Fibroblast of lung (primary cell): ENCODE data around the gene CNDP2. TPM values are rescaled to one million over a fixed set of nuclear protein-coding genes. Genes with fewer than 3 reads are reported as not detected.

Source experiments
- DNase-seq, 2 donors: peaks; one replicate each; pipeline versions ENCODE4 v3.0.0 to v3.0.0-alpha.2; 2010; ENCODE audit warnings: low read depth in 2 of 2
- H2AFZ ChIP-seq: 2 replicates; pipeline ENCODE4 v1.5.1; 2012; ENCODE audit warnings: low read length, control low read depth, inconsistent platforms
- H3K27ac ChIP-seq: 2 replicates; pipeline ENCODE4 v1.5.1; 2011; ENCODE audit warnings: low read length, control low read depth; ENCODE audit not compliant: insufficient read depth
- H3K27me3 ChIP-seq: 2 replicates; pipeline ENCODE4 v1.5.1; 2011; ENCODE audit warnings: mild to moderate bottlenecking, low read length; ENCODE audit not compliant: control insufficient read depth, insufficient read depth
- H3K36me3 ChIP-seq: 2 replicates; pipeline ENCODE4 v1.5.1; 2011; ENCODE audit warnings: low read length; ENCODE audit not compliant: control insufficient read depth, insufficient read depth
- H3K4me1 ChIP-seq: 2 replicates; pipeline ENCODE4 v1.5.1; 2011; ENCODE audit warnings: low read length; ENCODE audit not compliant: control insufficient read depth, insufficient read depth; ENCODE audit errors: extremely low read depth
- H3K4me2 ChIP-seq: 2 replicates; pipeline ENCODE4 v1.5.1; 2011; ENCODE audit warnings: low read length, control low read depth; ENCODE audit not compliant: insufficient read depth; ENCODE audit errors: extremely low read depth
- H3K4me3 ChIP-seq, 4 experiments: fragments of 200-600 bp in 1 of 4; sonication (generic) in 1 of 4; replicated peaks in 1 of 4; 2 replicates each; pipeline ENCODE4 v1.5.1; 2011 to 2016; ENCODE audit warnings: low read length in 4 of 4, low read depth in 3 of 4, mild to moderate bottlenecking in 3 of 4, control low read depth in 2 of 4, inconsistent platforms in 1 of 4, mixed read lengths in 1 of 4; ENCODE audit not compliant: insufficient read depth in 1 of 4; ENCODE audit errors: control extremely low read depth in 1 of 4
- H3K79me2 ChIP-seq: 2 replicates; pipeline ENCODE4 v1.5.1; 2012; ENCODE audit warnings: mild to moderate bottlenecking, low read length, inconsistent platforms; ENCODE audit not compliant: control insufficient read depth, insufficient read depth
- H3K9ac ChIP-seq: 2 replicates; pipeline ENCODE4 v1.5.1; 2011; ENCODE audit warnings: mild to moderate bottlenecking, low read length, control low read depth; ENCODE audit not compliant: insufficient read depth
- H3K9me3 ChIP-seq: 2 replicates; pipeline ENCODE4 v1.5.1; 2012; ENCODE audit warnings: low read depth, low read length; ENCODE audit not compliant: control insufficient read depth, insufficient read depth
- H4K20me1 ChIP-seq: 2 replicates; pipeline ENCODE4 v1.5.1; 2011; ENCODE audit warnings: low read length; ENCODE audit not compliant: control insufficient read depth, insufficient read depth; ENCODE audit errors: extremely low read depth
- EZH2 ChIP-seq: IDR thresholded peaks from 2 replicates; pipeline ENCODE4 v1.5.1; 2012; ENCODE audit warnings: low read length, control low read depth, mild to moderate bottlenecking; ENCODE audit errors: missing control alignments
- polyA plus RNA-seq, 2 donors: library from polyadenylated mRNA; depleted of rRNA in 1 of 2; stranded (reverse) in 1 of 2; unstranded in 1 of 2; fragments of >200 nt; gene quantifications; 2 replicates each; pipeline ENCODE4 v1.2.1, GENCODE V29; 2011 to 2012; ENCODE audit warnings: missing spikeins in 1 of 2
- total RNA-seq: library from RNA; depleted of rRNA; stranded (reverse); fragments of >200 nt; gene quantifications from 2 replicates; pipeline ENCODE4 v1.2.1, GENCODE V29; 2014
- TF ChIP-seq, protein P1 (sequence below), 2 donors: IDR thresholded peaks in 1 of 2; conservative IDR thresholded peaks in 1 of 2; 1 replicate in 1 of 2; 2 replicates in 1 of 2; pipeline ENCODE4 v1.5.1; 2011 to 2012; ENCODE audit warnings: low read length in 2 of 2, control low read depth in 1 of 2, inconsistent platforms in 1 of 2, low read depth in 1 of 2, mild to moderate bottlenecking in 1 of 2

Gene CNDP2
- total and polyA plus RNA-seq, 2 donors (not counting 1 experiment from before 2014, with no cell fraction given), result 41.8 to 69.8 TPM

DNA sequence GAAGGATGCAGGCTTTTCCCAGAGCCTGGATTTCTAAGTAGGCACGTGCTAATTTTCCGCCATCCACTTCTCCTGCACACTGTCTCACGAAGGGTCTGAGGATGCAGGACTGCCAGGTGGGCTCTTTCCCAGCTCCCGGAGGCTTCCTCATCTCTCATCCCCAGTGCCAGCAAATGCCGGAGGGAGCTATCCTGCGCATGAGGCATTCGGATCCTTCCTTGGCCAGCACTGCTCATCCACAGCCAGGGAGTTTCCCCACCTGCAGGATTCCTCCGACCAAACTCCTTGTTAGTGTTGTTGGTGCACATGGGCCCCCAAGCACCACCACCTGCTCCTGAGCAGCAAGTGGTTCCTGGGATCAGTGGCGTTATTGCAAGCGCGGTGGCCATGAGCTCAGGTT lies 43.1 kb downstream of the CNDP2 start:
- no peaks in the 10 kb centered on the region for H4K20me1 ChIP-seq
- H3K27me3 ChIP-seq, result no peaks in the 10 kb centered on the region
- no peak overlapping the region for H3K4me2 ChIP-seq
- no peak for DNase-seq
- no peak overlapping the region for H3K9ac ChIP-seq
- H3K79me2 ChIP-seq, result no peaks in the 10 kb centered on the region
- no peak overlapping the region for H3K4me3 ChIP-seq
- no peak overlapping the region for H3K27ac ChIP-seq
- no peaks in the 10 kb centered on the region for H3K36me3 ChIP-seq
- TF ChIP-seq, protein P1, sequence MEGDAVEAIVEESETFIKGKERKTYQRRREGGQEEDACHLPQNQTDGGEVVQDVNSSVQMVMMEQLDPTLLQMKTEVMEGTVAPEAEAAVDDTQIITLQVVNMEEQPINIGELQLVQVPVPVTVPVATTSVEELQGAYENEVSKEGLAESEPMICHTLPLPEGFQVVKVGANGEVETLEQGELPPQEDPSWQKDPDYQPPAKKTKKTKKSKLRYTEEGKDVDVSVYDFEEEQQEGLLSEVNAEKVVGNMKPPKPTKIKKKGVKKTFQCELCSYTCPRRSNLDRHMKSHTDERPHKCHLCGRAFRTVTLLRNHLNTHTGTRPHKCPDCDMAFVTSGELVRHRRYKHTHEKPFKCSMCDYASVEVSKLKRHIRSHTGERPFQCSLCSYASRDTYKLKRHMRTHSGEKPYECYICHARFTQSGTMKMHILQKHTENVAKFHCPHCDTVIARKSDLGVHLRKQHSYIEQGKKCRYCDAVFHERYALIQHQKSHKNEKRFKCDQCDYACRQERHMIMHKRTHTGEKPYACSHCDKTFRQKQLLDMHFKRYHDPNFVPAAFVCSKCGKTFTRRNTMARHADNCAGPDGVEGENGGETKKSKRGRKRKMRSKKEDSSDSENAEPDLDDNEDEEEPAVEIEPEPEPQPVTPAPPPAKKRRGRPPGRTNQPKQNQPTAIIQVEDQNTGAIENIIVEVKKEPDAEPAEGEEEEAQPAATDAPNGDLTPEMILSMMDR (conservative IDR thresholded peaks at IDR 0.05 in 1 of 2, IDR thresholded peaks at IDR 0.05 in 1 of 2; ENCODE audit: low read depth in 1 of 2, low read length in 2 of 2), result no peak
- TF ChIP-seq EZH2, result no peak
- no peak overlapping the region for H2AFZ ChIP-seq
- H3K4me1 ChIP-seq, result no peaks in the 10 kb centered on the region
- H3K9me3 ChIP-seq, result no peaks in the 10 kb centered on the region

DNA sequence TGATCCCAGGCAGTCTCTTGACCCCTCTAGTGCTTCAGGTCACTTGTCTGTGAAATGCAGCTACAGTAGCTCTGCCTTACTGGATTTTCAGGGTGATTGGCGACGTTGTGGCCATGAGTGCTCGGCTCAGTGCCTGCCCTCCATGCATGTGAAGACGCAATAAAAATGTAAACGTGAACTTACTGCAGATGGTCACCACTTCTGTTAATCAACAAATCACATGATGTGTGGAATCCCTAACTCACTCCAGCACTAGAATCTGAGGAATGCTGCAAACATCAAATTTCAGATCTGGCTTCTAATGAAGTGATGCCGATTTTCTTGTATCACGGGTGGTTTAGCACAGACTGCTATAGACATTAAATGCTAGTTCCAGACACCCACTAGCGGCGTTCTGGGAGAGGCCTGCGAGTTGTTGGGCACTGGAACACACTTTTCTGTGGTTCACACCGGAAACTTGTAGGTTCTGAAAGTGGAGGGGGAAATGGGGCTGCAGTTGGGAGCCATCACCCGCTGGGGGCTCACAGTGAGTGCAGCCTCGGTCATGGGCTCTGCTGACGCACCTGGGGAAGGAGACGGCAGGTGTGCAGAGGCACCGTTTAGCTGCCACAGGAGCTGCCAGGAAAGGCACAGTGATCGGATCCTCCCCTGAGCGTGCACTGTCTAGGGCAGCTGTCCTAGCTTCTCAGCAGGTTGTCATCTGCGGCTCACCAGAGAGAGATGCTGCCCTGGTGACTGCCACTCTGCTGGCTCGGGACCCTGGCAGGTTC lies 44.7 kb downstream of the CNDP2 start:
- Histone ChIP-seq H3K9ac (no peak overlapping the region), H3K4me1 (no peaks in the 10 kb centered on the region), H2AFZ (no peak overlapping the region), H4K20me1 (no peaks in the 10 kb centered on the region), H3K27ac (no peak overlapping the region), H3K4me3 (no peak overlapping the region), H3K4me2 (no peak overlapping the region), H3K36me3 (no peaks in the 10 kb centered on the region), H3K27me3 (no peaks in the 10 kb centered on the region), H3K79me2 (no peaks in the 10 kb centered on the region), H3K9me3 (no peaks in the 10 kb centered on the region)
- TF ChIP-seq, protein P1 (conservative IDR thresholded peaks at IDR 0.05 in 1 of 2, IDR thresholded peaks at IDR 0.05 in 1 of 2; ENCODE audit: low read depth in 1 of 2, low read length in 2 of 2), result no peak
- TF ChIP-seq EZH2, result no peak
- no peak for DNase-seq

DNA sequence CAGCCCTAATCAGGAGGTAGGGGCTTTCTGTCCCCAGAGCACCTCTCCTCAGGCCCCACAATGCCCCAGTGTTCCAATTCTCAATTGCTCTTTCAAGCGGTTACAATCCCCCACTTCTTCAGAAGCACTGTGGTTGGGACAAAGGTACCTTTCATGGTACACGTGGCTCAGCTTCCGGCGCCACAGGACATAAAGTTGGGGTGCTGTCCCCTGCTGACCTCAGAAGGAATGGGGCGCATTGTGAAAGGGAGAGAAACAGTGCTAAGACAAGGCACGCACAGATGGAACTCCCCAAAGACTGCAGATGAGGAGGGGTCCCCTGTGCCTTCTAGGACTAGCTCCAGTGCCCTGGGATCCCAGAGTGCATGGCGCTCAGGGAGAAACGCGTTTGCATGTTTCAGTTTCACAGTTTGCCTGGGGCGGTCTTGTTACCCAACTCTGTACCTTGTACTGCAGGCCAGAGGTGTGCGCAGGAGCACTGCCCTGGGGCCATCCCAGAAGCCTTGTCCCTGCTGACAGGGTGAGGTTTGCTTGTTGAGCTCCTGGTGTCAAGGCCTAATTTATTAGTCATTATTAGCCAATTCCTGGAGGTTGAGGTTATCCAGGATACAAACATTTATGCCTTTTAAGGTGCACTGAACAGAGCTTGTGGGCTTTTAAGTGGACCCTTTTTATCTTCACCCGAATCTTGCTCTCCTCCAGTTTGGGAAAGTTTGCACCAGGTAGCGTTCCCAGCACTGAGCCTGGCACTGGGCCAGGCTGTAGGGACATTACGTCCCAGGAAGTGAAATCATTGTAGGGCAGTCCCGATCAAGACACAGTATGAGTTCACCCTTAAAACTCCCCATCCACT lies 45.8 kb downstream of the CNDP2 start:
- no peaks in the 10 kb centered on the region for H3K27me3 ChIP-seq
- H2AFZ ChIP-seq, result no peak overlapping the region
- no peak overlapping the region for H3K4me2 ChIP-seq
- no peak for TF ChIP-seq EZH2
- TF ChIP-seq, protein P1 (conservative IDR thresholded peaks at IDR 0.05 in 1 of 2, IDR thresholded peaks at IDR 0.05 in 1 of 2; ENCODE audit: low read depth in 1 of 2, low read length in 2 of 2), result no peak
- no peaks in the 10 kb centered on the region for H4K20me1 ChIP-seq
- no peaks in the 10 kb centered on the region for H3K9me3 ChIP-seq
- no peak overlapping the region for H3K4me3 ChIP-seq
- H3K79me2 ChIP-seq, result no peaks in the 10 kb centered on the region
- H3K36me3 ChIP-seq, result no peaks in the 10 kb centered on the region
- no peak for DNase-seq
- H3K27ac ChIP-seq, result no peak overlapping the region
- H3K9ac ChIP-seq, result no peak overlapping the region
- peaks cover 3% of the 10 kb centered on the region for H3K4me1 ChIP-seq
